SK-N-SH (cell line): ENCODE data around the gene FAM3C. TPM values are rescaled to one million over a fixed set of nuclear protein-coding genes. Genes with fewer than 3 reads are reported as not detected.

Experiments used
- CTCF ChIA-PET: fragments of 300-600, 350-600 bp; formaldehyde crosslinking; extraction: SDS; loops from one replicate; lab custom pipeline; 2021; lab: Yijun Ruan, JAX
- POLR2A ChIA-PET: fragments of 350-600 bp; sonication (Branson Sonifier 250); formaldehyde crosslinking; extraction: SDS; loops from one replicate; lab custom pipeline; 2020; ENCODE audit warnings: antibody characterized with exemption, inconsistent platforms; lab: Yijun Ruan, JAX
- DNase-seq: peaks from one replicate; pipeline ENCODE4 v3.0.0; 2012
- H2AFZ ChIP-seq: fragments of 200-600 bp; sonication (generic); 2 replicates; pipeline ENCODE4 v1.8.1; 2016; ENCODE audit warnings: antibody characterized with exemption, mild to moderate bottlenecking, low read depth
- H3F3A ChIP-seq: fragments of 200-600 bp; sonication (generic); replicated peaks from 2 replicates; pipeline ENCODE3; 2016; ENCODE audit warnings: antibody characterized with exemption, mild to moderate bottlenecking; ENCODE audit not compliant: insufficient read depth
- H3K27ac ChIP-seq, 2 experiments: fragments of 200-500 bp in 1 of 2; fragments of 200-600 bp in 1 of 2; sonication (Bioruptor generic) in 1 of 2; sonication (generic), shearing (Covaris generic) in 1 of 2; 2 replicates each; pipeline versions ENCODE4 v1.5.1 to v1.6.1; 2014 to 2016; ENCODE audit warnings: low read depth in 2 of 2, inconsistent platforms in 1 of 2, low read length in 1 of 2, mild to moderate bottlenecking in 1 of 2, mixed read lengths in 1 of 2
- H3K27me3 ChIP-seq: fragments of 200-600 bp; sonication (generic), shearing (Covaris generic); 2 replicates; pipeline ENCODE4 v1.6.1; 2016; ENCODE audit warnings: mixed run types; ENCODE audit not compliant: insufficient read depth
- H3K36me3 ChIP-seq, 2 experiments: fragments of 200-500 bp in 1 of 2; fragments of 200-600 bp in 1 of 2; sonication (Bioruptor generic) in 1 of 2; sonication (generic) in 1 of 2; replicated peaks in 1 of 2; 2 replicates each; pipeline versions ENCODE3 to v1.5.1; 2014 to 2016; ENCODE audit warnings: low read length in 1 of 2, mild to moderate bottlenecking in 1 of 2; ENCODE audit not compliant: insufficient read depth in 2 of 2, control insufficient read depth in 1 of 2
- H3K4me1 ChIP-seq, 2 experiments: fragments of 200-500 bp in 1 of 2; fragments of 200-600 bp in 1 of 2; sonication (Bioruptor generic) in 1 of 2; sonication (generic), shearing (Covaris generic) in 1 of 2; 2 replicates each; pipeline versions ENCODE4 v1.5.1 to v1.6.1; 2014 to 2016; ENCODE audit warnings: low read depth in 1 of 2, low read length in 1 of 2, mixed run types in 1 of 2; ENCODE audit not compliant: insufficient read depth in 2 of 2, control insufficient read depth in 1 of 2
- H3K4me2 ChIP-seq: fragments of 200-600 bp; sonication (generic), shearing (Covaris generic); 2 replicates; pipeline ENCODE4 v1.6.1; 2017; ENCODE audit warnings: mixed run types
- H3K4me3 ChIP-seq, 2 experiments: fragments of 200-500 bp in 1 of 2; fragments of 200-600 bp in 1 of 2; sonication (Bioruptor generic) in 1 of 2; sonication (generic), shearing (Covaris generic) in 1 of 2; 2 replicates each; pipeline versions ENCODE4 v1.5.1 to v1.8.1; 2014 to 2016; ENCODE audit warnings: low read depth in 2 of 2, inconsistent platforms in 1 of 2, low read length in 1 of 2, mild to moderate bottlenecking in 1 of 2, mixed read lengths in 1 of 2, moderate library complexity in 1 of 2
- H3K79me2 ChIP-seq: fragments of 200-600 bp; sonication (generic); 2 replicates; pipeline ENCODE4 v1.8.1; 2017; ENCODE audit warnings: mild to moderate bottlenecking; ENCODE audit not compliant: insufficient read depth
- H3K9ac ChIP-seq: fragments of 200-600 bp; sonication (generic); 2 replicates; pipeline ENCODE4 v1.6.1; 2017; ENCODE audit warnings: mixed run types
- H3K9me2 ChIP-seq: fragments of 200-600 bp; sonication (generic); 2 replicates; pipeline ENCODE4 v1.6.1; 2017; ENCODE audit warnings: mixed run types
- H3K9me3 ChIP-seq: fragments of 200-600 bp; sonication (generic); 2 replicates; pipeline ENCODE4 v1.6.1; 2017; ENCODE audit warnings: mixed run types, mild to moderate bottlenecking, moderate library complexity
- H4K20me1 ChIP-seq: fragments of 200-600 bp; sonication (generic); 2 replicates; pipeline ENCODE4 v1.6.1; 2017; ENCODE audit warnings: mild to moderate bottlenecking, mixed run types; ENCODE audit not compliant: insufficient read depth
- ELF1 ChIP-seq: IDR thresholded peaks from 2 replicates; pipeline ENCODE4 v1.4.0; 2012
- EP300 ChIP-seq, 2 experiments: IDR thresholded peaks; 2 replicates each; pipeline versions ENCODE4 v1.4.0 to v1.6.1; 2012; ENCODE audit warnings: borderline replicate concordance in 1 of 2, low read depth in 1 of 2, low read length in 1 of 2
- FOXJ3 ChIP-seq: sonication (generic); formaldehyde crosslinking; IDR thresholded peaks from 2 replicates; pipeline ENCODE4 v1.5.1; 2020; ENCODE audit warnings: mild to moderate bottlenecking, missing genetic modification reagents
- GATA2 ChIP-seq: sonication (generic); formaldehyde crosslinking; IDR thresholded peaks from 2 replicates; pipeline ENCODE4 v1.5.0; 2020; ENCODE audit warnings: mild to moderate bottlenecking, missing genetic modification reagents
- RAD21 ChIP-seq: IDR thresholded peaks from 2 replicates; pipeline ENCODE4 v1.6.1; 2012; ENCODE audit warnings: mild to moderate bottlenecking, low read length
- RFX5 ChIP-seq: IDR thresholded peaks from 2 replicates; pipeline ENCODE4 v1.6.1; 2012; ENCODE audit warnings: mild to moderate bottlenecking, improper control_type of control experiment, low read length
- TAF1 ChIP-seq: IDR thresholded peaks from 2 replicates; pipeline ENCODE4 v1.6.1; 2012; ENCODE audit warnings: low read depth, mild to moderate bottlenecking, low read length, moderate library complexity, borderline replicate concordance
- WGBS: methylation state at CpG from one replicate; pipeline ENCODE4 v1.1.6; 2017; ENCODE audit warnings: low lambda C conversion rate; 5-methylcytosine and 5-hydroxymethylcytosine counted together
- polyA plus RNA-seq, 3 experiments: library from polyadenylated mRNA; depleted of rRNA; stranded (reverse); fragments of >200 nt; gene quantifications; 2 replicates each; pipeline ENCODE4 v1.2.3, GENCODE V29; 2012
- TF ChIP-seq, protein P1 (sequence below): fragments of 200-600 bp; sonication (generic); IDR thresholded peaks from 2 replicates; pipeline ENCODE4 v1.6.1; 2017; ENCODE audit warnings: antibody characterized with exemption, mild to moderate bottlenecking, moderate library complexity
- TF ChIP-seq, protein P2 (sequence below): IDR thresholded peaks from 2 replicates; pipeline ENCODE4 v1.4.0; 2012; ENCODE audit warnings: low read depth
- TF ChIP-seq, protein P3 (sequence below): fragments of 150-350 bp; IDR thresholded peaks from 2 replicates; pipeline ENCODE4 v1.6.1; 2017; ENCODE audit warnings: antibody characterized with exemption, low read length, low read depth, borderline replicate concordance

The FAM3C gene
- polyA plus RNA-seq, 1 of the 3 experiments (the other 2 are of a cell fraction), result 80.0 TPM

DNA sequence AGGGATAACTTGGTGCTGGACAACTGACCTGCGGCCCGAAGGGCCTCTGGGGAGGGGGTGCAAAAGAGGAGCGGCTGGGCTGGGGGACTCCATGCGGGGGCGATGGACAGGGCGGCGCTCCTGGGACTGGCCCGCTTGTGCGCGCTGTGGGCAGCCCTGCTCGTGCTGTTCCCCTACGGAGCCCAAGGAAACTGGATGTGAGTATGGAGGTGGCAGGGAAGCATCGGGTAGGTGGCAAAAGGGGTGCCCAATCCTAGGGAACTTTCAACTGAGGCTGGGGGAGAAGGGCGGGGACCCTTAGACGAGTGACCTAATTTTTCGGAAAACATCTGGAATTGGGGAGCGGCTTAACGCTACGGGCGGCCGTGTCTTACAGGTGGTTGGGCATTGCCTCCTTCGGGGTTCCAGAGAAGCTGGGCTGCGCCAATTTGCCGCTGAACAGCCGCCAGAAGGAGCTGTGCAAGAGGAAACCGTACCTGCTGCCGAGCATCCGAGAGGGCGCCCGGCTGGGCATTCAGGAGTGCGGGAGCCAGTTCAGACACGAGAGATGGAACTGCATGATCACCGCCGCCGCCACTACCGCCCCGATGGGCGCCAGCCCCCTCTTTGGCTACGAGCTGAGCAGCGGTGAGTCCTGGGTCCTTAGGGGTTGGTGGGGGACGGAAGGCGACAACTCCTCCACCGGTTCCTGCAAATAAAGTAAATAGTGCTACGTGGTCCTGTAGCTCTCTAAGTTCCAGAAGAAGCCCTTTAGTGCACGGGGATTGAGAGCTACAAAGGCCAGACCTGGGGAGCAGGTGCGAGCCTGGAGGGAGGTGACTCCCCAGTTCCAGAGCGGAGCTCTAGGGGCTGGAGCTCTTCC lies 66.7 kb downstream of the FAM3C start:
- Histone ChIP-seq H3K9me3 (no peaks in the 10 kb centered on the region; the same call in 1 of the 2 replicates), H3K9ac (no peak overlapping the region), H3K4me3 (peak overlapping the region; percentile 66), H3F3A (peaks cover 3% of the 10 kb centered on the region), H4K20me1 (no peaks in the 10 kb centered on the region), H3K36me3 (no peaks in the 10 kb centered on the region), H3K27ac (peak overlapping the region in 1 of 2 experiments; percentile 56; a peak in 1 of 4 replicates), H3K4me2 (peak overlapping the region; percentile 87)
- DNase-seq, result peak; percentile 78
- ChIA-PET CTCF (interaction anchor here (0.8 to 2.6 kb wide), 34 partner anchors 12 to 524 kb away, joined by 3 to 15 read pairs (median 3); partner anchors contain the start of gene FAM3C), POLR2A (no interaction called here)
- TF ChIP-seq ELF1 (no peak), TAF1 (no peak), FOXJ3 (CRISPR knock-in tag) (peak; percentile 17; the same call in 1 of the 2 replicates), EP300 (IDR thresholded peaks at IDR 0.05; ENCODE audit: borderline replicate concordance in 1 of 2, low read depth in 1 of 2, low read length in 1 of 2) (no peak), GATA2 (CRISPR knock-in tag) (0 out of 2 replicates have a peak, but pooled peaks have one; percentile 15), RAD21 (peak; percentile 19; the same call in 1 of the 2 replicates)
- TF ChIP-seq, protein P1, sequence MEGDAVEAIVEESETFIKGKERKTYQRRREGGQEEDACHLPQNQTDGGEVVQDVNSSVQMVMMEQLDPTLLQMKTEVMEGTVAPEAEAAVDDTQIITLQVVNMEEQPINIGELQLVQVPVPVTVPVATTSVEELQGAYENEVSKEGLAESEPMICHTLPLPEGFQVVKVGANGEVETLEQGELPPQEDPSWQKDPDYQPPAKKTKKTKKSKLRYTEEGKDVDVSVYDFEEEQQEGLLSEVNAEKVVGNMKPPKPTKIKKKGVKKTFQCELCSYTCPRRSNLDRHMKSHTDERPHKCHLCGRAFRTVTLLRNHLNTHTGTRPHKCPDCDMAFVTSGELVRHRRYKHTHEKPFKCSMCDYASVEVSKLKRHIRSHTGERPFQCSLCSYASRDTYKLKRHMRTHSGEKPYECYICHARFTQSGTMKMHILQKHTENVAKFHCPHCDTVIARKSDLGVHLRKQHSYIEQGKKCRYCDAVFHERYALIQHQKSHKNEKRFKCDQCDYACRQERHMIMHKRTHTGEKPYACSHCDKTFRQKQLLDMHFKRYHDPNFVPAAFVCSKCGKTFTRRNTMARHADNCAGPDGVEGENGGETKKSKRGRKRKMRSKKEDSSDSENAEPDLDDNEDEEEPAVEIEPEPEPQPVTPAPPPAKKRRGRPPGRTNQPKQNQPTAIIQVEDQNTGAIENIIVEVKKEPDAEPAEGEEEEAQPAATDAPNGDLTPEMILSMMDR, result peak; percentile 30
- TF ChIP-seq, all 33 proteins: peak for 4
- Histone ChIP-seq H3K9me2 (no peaks in the 10 kb centered on the region), H3K27me3 (peaks cover 50% of the 10 kb centered on the region), H2AFZ (peak overlapping the region; percentile 79; the same call in 1 of the 2 replicates), H3K79me2 (no peaks in the 10 kb centered on the region), H3K4me1 (peaks cover 17 to 23% of the 10 kb centered on the region in 2 experiments; a peak in 3 of 4 replicates)
- 8% methylated on average over 38 of the region's 47 CpGs for WGBS

DNA sequence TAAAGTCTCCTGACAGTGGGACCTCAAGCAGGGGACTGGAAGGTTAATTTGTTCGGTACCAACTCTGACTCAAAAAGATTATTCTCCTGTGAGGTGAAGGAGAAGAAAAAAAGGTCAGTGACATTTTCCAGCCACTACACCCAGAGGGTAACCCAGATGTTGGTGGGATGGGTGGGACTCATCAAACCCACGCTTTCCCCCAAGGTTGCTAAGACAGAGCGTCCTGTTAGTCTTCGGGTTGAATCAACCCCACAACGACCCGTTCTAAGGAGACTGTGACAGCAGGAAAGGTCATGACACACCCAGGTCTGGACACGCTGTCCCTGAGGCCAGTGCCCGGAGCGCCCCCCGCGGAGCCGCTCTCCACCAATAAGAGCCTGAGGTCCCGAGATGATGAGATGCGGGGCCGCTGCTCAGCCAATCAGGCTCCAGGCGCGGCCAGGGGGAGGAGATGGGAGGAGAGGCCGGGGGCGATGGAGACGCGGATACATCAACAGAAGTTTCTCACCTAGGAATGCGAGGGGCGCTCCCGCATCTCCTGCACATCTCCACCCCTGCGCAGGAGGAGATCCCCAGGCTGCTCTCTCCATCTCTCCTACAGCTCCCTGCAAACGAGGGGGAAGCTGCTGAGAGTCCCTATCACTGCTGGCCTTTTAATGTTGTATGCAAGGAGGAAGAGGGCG lies 67.5 kb downstream of the FAM3C start, which contains the start of gene WNT16:
Gene WNT16, plus strand, starts transcription at position 493 of the 683 bp plus-strand sequence. CDS start 293 bp downstream, outside the sequence.
- peaks cover 50% of the 10 kb centered on the region for H3K27me3 ChIP-seq
- peak within 1 kb of the TSS; percentile 66 for H3K4me3 ChIP-seq
- H3K36me3 ChIP-seq, result no peaks in the 10 kb centered on the region
- H3K9me2 ChIP-seq, result no peaks in the 10 kb centered on the region
- peak within 1 kb of the TSS; percentile 79; the same call in 1 of the 2 replicates for H2AFZ ChIP-seq
- H3K27ac ChIP-seq, result peak within 1 kb of the TSS in 1 of 2 experiments; percentile 56; a peak in 1 of 4 replicates
- H3F3A ChIP-seq, result peaks cover 3% of the 10 kb centered on the region
- peaks cover 17 to 25% of the 10 kb centered on the region in 2 experiments; a peak in 3 of 4 replicates for H3K4me1 ChIP-seq
- peak within 1 kb of the TSS; percentile 87 for H3K4me2 ChIP-seq
- no peaks in the 10 kb centered on the region for H3K79me2 ChIP-seq
- TF ChIP-seq, protein P2, sequence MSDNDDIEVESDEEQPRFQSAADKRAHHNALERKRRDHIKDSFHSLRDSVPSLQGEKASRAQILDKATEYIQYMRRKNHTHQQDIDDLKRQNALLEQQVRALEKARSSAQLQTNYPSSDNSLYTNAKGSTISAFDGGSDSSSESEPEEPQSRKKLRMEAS, result 0 out of 2 replicates have a peak, but pooled peaks have one; percentile 17
- TF ChIP-seq, protein P3, sequence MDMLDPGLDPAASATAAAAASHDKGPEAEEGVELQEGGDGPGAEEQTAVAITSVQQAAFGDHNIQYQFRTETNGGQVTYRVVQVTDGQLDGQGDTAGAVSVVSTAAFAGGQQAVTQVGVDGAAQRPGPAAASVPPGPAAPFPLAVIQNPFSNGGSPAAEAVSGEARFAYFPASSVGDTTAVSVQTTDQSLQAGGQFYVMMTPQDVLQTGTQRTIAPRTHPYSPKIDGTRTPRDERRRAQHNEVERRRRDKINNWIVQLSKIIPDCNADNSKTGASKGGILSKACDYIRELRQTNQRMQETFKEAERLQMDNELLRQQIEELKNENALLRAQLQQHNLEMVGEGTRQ, result no peak
- peak; percentile 80 for TF ChIP-seq RFX5
- TF ChIP-seq FOXJ3 (CRISPR knock-in tag), result no peak
- H3K9me3 ChIP-seq, result no peaks in the 10 kb centered on the region; the same call in 1 of the 2 replicates
- CTCF ChIA-PET, result interaction anchor here (0.9 to 2.6 kb wide), 12 partner anchors 13 to 229 kb away, joined by 3 to 15 read pairs (median 3); partner anchors contain the start of gene FAM3C
- WGBS, result 10% methylated on average over 24 of the region's 27 CpGs
- peak; percentile 92 for DNase-seq
- H4K20me1 ChIP-seq, result no peaks in the 10 kb centered on the region
- H3K9ac ChIP-seq, result no peak within 1 kb of the TSS
- POLR2A ChIA-PET, result no interaction called here
